Measurements from ENCODE around the gene TBCD.

The TBCD gene

DNA sequence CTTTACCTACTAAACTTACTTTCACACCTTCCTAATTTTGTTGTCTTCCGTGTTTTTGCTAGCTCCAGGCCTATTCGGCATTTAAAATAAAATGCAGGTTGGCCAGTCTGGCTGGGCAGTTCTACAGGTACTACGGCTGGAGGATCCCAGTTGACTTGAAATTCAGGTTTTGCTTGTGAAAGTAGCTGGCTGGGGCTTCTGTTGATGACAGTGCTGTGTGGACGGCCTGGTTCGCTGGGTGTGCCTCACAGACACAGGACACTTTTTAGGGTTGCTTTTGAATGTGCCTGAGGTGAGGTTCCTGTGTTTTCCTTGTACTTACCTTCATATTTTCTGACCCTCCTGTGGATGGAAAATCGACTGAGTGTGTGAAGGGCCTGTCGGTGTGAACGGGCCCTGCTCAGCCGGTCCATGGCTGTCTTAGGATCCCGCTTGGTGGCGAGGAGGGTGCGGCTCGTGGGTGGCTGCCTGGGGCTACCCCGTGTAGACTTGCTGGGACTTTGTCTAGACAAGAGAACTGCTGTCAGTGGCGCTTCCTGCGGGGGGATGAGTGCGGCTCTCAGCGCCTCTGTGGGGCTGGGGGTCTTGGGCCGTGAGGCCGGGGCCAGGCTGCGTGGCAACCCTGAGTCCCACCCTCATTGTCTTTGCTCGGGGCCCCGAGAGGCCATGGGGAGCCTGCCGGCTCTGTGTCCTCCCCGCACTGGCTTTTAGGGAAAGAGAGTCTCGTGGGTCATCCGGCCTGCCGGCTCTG lies 106.7 kb downstream of the TBCD start:
- DNase-seq (ENCODE audit: low read depth in 2 of 2), result no peak

DNA sequence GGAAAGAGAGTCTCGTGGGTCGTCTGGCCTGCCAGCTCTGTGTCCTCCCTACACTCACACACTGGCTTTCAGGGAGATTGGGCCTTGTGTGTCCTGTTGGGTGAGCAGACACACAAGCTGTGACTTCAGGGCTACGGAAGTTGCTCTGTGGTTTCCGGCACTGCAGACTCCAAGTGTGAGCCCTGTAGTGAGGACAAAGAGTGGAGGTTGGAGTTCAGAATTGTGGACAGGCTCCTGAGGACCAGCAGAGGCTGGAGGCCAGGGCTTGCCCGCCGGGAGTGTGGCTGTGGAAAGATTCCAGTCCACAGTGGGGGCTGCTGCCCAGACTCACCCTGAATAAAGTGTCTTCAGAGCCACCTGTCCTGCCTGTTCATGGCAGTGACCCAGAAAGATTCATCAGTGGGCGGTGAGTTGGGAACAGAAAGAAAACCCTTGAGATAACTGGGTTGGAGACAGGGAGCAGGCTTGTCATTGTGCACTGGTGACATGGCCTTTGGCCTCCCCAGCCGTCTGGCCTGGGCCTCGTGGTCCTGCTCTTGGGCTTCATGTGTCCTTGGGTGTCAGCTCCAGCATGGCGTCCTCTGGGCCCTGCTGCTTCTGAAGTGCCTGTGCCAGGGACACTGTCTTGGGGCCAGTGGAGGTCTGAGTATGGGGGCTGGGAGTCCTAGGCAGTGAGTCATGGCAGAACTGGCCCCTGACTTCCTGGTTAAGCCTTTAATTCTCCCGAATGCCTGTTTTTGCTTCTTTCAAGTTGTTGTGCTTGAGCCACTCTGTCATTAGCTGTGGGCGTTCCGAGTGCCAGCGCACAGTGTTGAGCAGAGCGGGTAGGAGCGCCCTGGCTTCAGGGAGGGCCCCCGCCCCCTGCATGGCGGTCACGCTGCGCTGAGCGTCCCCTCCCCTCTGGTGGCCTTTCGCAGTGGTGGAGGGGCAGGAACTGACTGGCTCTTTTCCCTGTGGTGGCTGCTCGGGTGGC lies 107.9 kb downstream of the TBCD start:
- DNase-seq (ENCODE audit: low read depth in 2 of 2), result peak in 1 of 2 experiments; percentile 13

GRCh38 chr17:82860606-82861392 lies 108.9 kb downstream of the TBCD start:
- no peak for DNase-seq (ENCODE audit: low read depth in 2 of 2)

- no peak for DNase-seq (ENCODE audit: low read depth in 2 of 2)
Observed at GRCh38 chr17:82861393-82861775, 109.5 kb downstream of the TBCD start.

DNA sequence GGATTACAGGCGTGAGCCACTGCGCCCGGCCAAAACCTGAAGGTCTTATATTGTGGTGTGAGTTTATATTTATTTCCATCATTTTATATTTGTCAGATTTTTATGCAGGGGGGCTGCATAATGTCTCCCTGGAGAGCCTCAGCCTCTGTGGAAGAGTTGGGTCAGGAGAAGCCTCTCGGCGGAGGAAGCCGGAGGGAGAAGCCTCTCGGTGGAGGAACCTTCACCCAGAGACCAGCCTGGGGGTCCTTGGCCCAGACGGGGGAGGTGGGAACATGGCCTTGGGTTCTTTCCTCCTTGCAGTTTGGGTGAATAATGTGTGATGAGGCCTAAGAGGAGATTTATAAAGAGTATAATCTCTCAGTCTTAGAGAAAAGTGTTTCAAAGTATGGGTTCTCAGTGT lies 110.3 kb downstream of the TBCD start:
- DNase-seq (ENCODE audit: low read depth in 2 of 2), result no peak

GRCh38 chr17:82862737-82863382 lies 111.0 kb downstream of the TBCD start:
- no peak for DNase-seq (ENCODE audit: low read depth in 2 of 2)

GRCh38 chr17:82863383-82863940 lies 111.6 kb downstream of the TBCD start:
- DNase-seq (ENCODE audit: low read depth in 2 of 2), result no peak

DNA sequence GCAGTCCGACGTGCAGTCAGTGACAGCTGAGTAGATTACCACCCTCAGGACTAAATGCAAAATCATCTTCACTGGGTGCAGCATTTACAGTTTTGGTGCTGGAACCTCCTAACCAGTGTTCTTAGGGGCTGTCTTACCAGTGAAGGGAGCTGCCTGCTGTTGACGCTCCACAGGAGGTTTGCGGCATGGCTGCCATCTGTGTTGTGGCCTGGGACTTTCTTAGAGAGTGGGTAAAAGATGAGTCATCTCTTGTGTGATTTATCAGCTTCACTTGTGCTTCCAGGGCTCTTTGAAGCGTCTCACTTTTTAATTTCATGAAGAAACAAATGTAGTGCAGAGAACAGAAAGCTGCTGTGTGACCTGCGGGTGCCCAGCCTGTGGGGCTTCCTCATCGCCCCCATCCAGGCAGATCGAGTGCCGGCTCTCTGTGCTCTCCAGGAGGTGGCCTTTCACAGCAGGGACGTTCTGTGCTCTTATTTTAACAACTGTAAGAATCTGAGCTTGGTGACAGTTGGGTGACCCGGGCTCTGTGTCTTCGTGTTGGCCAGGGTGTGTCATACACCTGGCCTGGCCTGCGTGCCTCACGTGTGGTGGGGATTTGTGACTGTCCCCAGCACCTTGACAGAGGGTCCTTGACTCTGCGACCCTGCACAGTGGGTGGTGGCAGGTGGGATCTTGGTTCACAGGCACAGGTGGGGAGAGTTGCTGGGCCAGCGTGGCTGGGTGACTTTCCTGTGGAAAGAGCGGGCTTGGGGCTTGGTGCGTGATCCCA lies 112.3 kb downstream of the TBCD start:
- DNase-seq (ENCODE audit: low read depth in 2 of 2), result peak; percentile 67 to 68

- no peak for DNase-seq (ENCODE audit: low read depth in 2 of 2)
Observed at GRCh38 chr17:82864713-82865248, 112.9 kb downstream of the TBCD start.

DNA sequence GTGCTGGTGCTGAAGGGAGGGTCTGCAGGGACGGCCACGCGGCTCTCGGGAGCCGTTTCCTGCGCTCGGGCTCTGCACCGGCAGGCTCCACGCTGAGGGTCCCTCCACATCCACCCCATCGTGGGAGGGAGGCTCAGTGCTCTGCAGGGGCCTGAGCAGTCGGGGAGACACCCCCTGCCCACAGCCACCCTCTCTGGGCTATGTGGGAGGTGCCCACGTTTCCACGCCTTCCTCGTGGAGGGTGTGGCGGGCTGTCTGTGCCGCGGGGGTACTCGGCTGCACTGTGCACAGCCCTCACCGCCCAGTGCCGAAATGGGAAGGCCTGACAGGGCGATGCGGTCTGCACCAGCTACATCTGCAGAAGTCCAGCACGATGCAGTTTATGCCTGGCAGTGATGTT lies 113.4 kb downstream of the TBCD start:
- DNase-seq (ENCODE audit: low read depth in 2 of 2), result no peak

GRCh38 chr17:82865774-82866395 lies 114.0 kb downstream of the TBCD start:
- DNase-seq (ENCODE audit: low read depth in 2 of 2), result no peak

GRCh38 chr17:82866590-82867191 lies 114.8 kb downstream of the TBCD start:
- DNase-seq (ENCODE audit: low read depth in 2 of 2), result peak in 1 of 2 experiments; percentile 39

DNA sequence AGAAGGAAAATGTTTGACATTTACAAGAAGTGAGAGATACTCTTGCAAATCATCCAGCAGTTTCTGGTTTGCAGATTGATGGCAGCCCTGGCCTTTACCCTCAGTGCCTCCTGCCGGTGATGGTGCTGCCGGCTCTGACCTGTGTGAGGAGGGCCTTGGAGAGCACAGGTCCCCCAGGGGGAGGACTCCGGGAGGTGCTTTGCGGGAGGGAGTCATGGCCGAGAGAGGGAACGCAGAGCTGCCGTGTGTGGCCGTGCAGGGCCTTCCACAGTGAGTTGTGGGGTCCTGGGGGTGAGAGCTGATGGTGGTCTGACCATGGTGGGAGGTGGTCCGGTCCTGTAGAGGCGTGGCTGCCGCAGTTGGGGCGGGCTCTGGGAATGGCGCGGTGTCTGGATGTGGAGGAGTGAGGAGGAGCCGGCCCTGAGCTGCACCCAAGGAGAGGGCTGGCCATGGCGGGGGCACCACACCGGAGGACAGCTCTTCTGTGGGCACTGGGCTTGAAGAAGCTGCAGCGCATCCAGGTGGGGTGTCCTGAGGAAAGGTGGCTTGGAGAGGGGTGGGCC lies 116.0 kb downstream of the TBCD start:
- DNase-seq (ENCODE audit: low read depth in 2 of 2), result no peak

DNA sequence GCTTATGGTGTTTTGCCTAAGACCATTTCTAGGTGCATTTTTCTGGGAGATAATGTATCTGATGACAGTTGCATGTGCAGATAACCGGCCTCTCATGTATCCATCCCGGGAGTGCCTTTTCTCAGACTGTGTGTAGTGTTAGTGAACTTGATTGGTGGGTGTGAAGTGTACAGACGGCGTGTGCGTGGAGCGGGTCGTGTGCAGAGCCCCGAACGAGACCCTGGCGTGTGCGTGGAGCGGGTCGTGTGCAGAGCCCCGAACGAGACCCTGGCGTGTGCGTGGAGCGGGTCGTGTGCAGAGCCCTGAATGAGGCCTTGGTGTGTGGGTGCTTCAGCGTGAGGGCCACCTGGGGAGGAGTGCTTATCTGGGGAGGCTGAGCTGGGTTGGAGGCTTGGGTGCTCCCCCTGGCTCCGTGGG lies 116.9 kb downstream of the TBCD start:
- no peak for DNase-seq (ENCODE audit: low read depth in 2 of 2)

- DNase-seq (ENCODE audit: low read depth in 2 of 2), result no peak
Observed at GRCh38 chr17:82869536-82869935, 117.7 kb downstream of the TBCD start.

DNA sequence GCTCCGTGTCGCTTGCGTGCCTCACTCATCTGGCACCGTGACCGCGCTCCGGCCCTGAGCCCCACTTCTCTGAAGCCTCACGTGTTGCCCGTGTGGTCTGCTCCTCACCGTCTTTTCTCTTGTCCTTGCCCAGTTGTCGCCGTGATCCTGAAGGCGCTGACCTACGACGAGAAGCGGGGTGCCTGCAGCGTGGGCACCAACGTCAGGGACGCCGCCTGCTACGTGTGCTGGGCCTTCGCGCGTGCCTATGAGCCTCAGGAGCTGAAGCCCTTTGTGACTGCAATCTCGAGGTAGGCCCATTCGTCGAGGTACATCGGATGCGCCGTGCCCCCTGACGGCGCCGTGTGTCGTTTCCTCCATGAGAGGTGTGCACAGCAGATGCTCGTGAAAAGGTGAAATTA lies 118.2 kb downstream of the TBCD start:
- DNase-seq (ENCODE audit: low read depth in 2 of 2), result no peak

- no peak for DNase-seq (ENCODE audit: low read depth in 2 of 2)
Observed at GRCh38 chr17:82870541-82870940, 118.7 kb downstream of the TBCD start.

GRCh38 chr17:82871056-82871775 lies 119.4 kb downstream of the TBCD start:
- no peak for DNase-seq (ENCODE audit: low read depth in 2 of 2)

All from fibroblast of skin of left quadriceps (primary cell).